K562 (cell line): ENCODE measurements around the gene HCAR2. TPM values are rescaled to one million over a fixed set of nuclear protein-coding genes. Genes with fewer than 3 reads are reported as not detected.

Experiments
- CBFB ChIP-seq: sonication (generic); formaldehyde crosslinking; IDR thresholded peaks from 2 replicates; pipeline ENCODE4 v1.4.0; 2020; ENCODE audit warnings: mild to moderate bottlenecking, missing genetic modification reagents
- CHAMP1 ChIP-seq: fragments of 450-650 bp; IDR thresholded peaks from 2 replicates; pipeline ENCODE4 v1.6.1; 2016; ENCODE audit warnings: mild to moderate bottlenecking
- DDX20 ChIP-seq: fragments of 450-650 bp; IDR thresholded peaks from 2 replicates; pipeline ENCODE4 v1.6.1; 2016; ENCODE audit warnings: missing genetic modification characterization, low read depth, mild to moderate bottlenecking, missing compliant biosample characterization, moderate library complexity
- ETV1 ChIP-seq: fragments of 450-650 bp; conservative IDR thresholded peaks from 2 replicates; pipeline ENCODE4 v1.6.1; 2016; ENCODE audit warnings: missing genetic modification characterization, control low read depth, low read depth, missing compliant biosample characterization
- HNRNPLL ChIP-seq: fragments of 200-400 bp; formaldehyde crosslinking; IDR thresholded peaks from 2 replicates; pipeline ENCODE4 v1.6.1; 2017; ENCODE audit warnings: low read length, low read depth, mild to moderate bottlenecking; ENCODE audit not compliant: poor library complexity, severe bottlenecking
- KLF6 ChIP-seq: fragments of 250-450 bp; sonication (Bioruptor Pico); IDR thresholded peaks from 2 replicates; pipeline ENCODE4 v1.4.0; 2020; ENCODE audit warnings: mild to moderate bottlenecking, moderate library complexity, borderline replicate concordance
- LARP7 ChIP-seq: fragments of 450-650 bp; IDR thresholded peaks from 2 replicates; pipeline ENCODE4 v1.6.1; 2016
- MAFK ChIP-seq: IDR thresholded peaks from 2 replicates; pipeline ENCODE4 v1.6.1; 2011; ENCODE audit warnings: low read length, improper control_type of control experiment
- MITF ChIP-seq: IDR thresholded peaks from 2 replicates; pipeline ENCODE4 v1.6.1; 2014; ENCODE audit warnings: antibody characterized with exemption
- NONO ChIP-seq, 2 experiments: fragments of 200-400 bp in 1 of 2; fragments of 450-650 bp in 1 of 2; formaldehyde crosslinking in 1 of 2; IDR thresholded peaks; 2 replicates each; pipeline ENCODE4 v1.6.1; 2017; ENCODE audit warnings: low read depth in 2 of 2, mild to moderate bottlenecking in 2 of 2, moderate library complexity in 2 of 2, low read length in 1 of 2
- NRF1 ChIP-seq, 2 experiments: fragments of 450-650 bp; IDR thresholded peaks in 1 of 2; conservative IDR thresholded peaks in 1 of 2; 2 replicates each; pipeline ENCODE4 v1.6.1; 2014; ENCODE audit warnings: mild to moderate bottlenecking in 2 of 2
- RCOR1 ChIP-seq, 2 experiments: IDR thresholded peaks; 2 replicates each; pipeline ENCODE4 v1.6.1; 2012; ENCODE audit warnings: low read depth in 2 of 2, low read length in 2 of 2, borderline replicate concordance in 1 of 2, improper control_type of control experiment in 1 of 2
- ZNF395 ChIP-seq: fragments of 200-800 bp; sonication (Bioruptor generic); IDR thresholded peaks from 2 replicates; pipeline ENCODE4 v1.6.1; 2017; ENCODE audit warnings: missing genetic modification characterization, missing compliant biosample characterization
- polyA plus RNA-seq, 8 experiments: library from polyadenylated mRNA; depleted of rRNA in 4 of 8; stranded (reverse) in 5 of 8; unstranded in 3 of 8; fragments of >200 nt; fragmentation: Nextera tagmentation in 2 of 8; fragmentation: Illumina TruSeq in 1 of 8; extraction: Ambion mirVana in 2 of 8; extraction: Trizol in 1 of 8; gene quantifications; 2 replicates each; pipeline versions ENCODE4 v1.2.1 to v1.2.3, GENCODE V29; 2011 to 2014; ENCODE audit warnings: inconsistent platforms in 1 of 8, missing spikeins in 1 of 8
- total RNA-seq, 7 experiments: library from RNA; depleted of rRNA in 6 of 7; stranded (reverse); fragments of >200 nt in 6 of 7; fragmentation: Illumina TruSeq in 2 of 7; extraction: Trizol in 2 of 7; gene quantifications; 2 replicates each; pipeline versions ENCODE4 v1.2.1 to v1.2.3, GENCODE V29; 2011 to 2021; ENCODE audit warnings: low replicate concordance in 1 of 7

HCAR2 gene
- total and polyA plus RNA-seq, 9 of the 15 experiments (the other 6 are each of a cell fraction or from before 2014, with no cell fraction given): not detected

- TF ChIP-seq CHAMP1 (no peak), HNRNPLL (peak; percentile 97), MAFK (0 out of 2 replicates have a peak, but pooled peaks have one; percentile 41), ETV1 (tag) (peak; percentile 73; the same call in 1 of the 2 replicates), KLF6 (CRISPR knock-in tag) (0 out of 2 replicates have a peak, but pooled peaks have one; percentile 30), MITF (peak; percentile 76; the same call in 1 of the 2 replicates), CBFB (CRISPR knock-in tag) (peak; percentile 21; the same call in 1 of the 2 replicates), NONO (IDR thresholded peaks at IDR 0.05; ENCODE audit: low read depth in 2 of 2, low read length in 1 of 2) (peak in 1 of 2 experiments; percentile 65; a peak in 1 of 4 replicates), DDX20 (tag) (no peak), ZNF395 (CRISPR knock-in tag) (peak; percentile 86), NRF1 (conservative IDR thresholded peaks at IDR 0.05 in 1 of 2, IDR thresholded peaks at IDR 0.05 in 1 of 2) (peak; percentile 89 to 91), RCOR1 (IDR thresholded peaks at IDR 0.05; ENCODE audit: borderline replicate concordance in 1 of 2, low read depth in 2 of 2, low read length in 2 of 2) (no peak), LARP7 (peak; percentile 85; the same call in 1 of the 2 replicates)
Observed at GRCh38 chr12:122752464-122753318, 49.5 kb upstream of the HCAR2 start, which contains the start of gene DENR (continued).
